ENCODE measurements around the gene RTP3.

RTP3 gene

GRCh38 chr3:46484911-46485778 lies 12.6 kb upstream of the RTP3 start:
- TF ChIP-seq, protein P1, sequence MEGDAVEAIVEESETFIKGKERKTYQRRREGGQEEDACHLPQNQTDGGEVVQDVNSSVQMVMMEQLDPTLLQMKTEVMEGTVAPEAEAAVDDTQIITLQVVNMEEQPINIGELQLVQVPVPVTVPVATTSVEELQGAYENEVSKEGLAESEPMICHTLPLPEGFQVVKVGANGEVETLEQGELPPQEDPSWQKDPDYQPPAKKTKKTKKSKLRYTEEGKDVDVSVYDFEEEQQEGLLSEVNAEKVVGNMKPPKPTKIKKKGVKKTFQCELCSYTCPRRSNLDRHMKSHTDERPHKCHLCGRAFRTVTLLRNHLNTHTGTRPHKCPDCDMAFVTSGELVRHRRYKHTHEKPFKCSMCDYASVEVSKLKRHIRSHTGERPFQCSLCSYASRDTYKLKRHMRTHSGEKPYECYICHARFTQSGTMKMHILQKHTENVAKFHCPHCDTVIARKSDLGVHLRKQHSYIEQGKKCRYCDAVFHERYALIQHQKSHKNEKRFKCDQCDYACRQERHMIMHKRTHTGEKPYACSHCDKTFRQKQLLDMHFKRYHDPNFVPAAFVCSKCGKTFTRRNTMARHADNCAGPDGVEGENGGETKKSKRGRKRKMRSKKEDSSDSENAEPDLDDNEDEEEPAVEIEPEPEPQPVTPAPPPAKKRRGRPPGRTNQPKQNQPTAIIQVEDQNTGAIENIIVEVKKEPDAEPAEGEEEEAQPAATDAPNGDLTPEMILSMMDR (IDR thresholded peaks at IDR 0.05; ENCODE audit: extremely low read depth, missing control alignments): no peak
- no peak for DNase-seq (ENCODE audit: low spot score)

GRCh38 chr3:46485779-46486175 lies 12.0 kb upstream of the RTP3 start:
- TF ChIP-seq, protein P1 (IDR thresholded peaks at IDR 0.05; ENCODE audit: extremely low read depth, missing control alignments): no peak
- no peak for DNase-seq (ENCODE audit: low spot score)

DNA sequence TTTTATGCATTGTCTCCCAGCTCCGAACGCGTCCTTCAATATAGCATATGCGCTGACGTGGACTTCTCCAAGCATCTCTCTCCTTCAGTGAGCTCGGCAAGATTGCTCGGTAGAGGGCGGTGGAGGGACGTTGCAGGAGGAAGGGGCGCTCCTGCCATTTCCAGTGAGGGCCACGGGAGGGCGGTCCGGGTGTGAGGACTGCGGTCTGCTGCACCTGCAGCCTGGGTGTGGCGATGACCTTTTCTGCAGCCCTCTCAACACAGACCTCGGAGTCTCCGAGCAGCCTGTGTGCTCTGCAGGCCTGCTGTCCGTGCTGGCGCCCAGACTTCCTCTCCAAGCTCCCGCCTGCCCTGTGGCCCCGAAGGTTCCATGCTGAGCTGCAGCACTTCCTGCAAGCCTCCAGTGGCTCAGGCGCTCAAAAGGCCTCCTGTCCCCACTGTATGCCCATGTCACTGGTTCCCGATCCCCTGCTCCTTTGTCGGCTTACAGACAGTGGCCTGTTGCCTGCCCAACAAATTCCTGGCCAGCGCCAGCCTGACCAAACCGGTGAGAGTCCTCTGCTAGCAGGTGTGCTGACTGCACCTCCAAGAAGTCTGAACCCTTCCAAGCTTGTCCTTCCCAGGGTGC lies 8.9 kb upstream of the RTP3 start:
- peak; percentile 95 for DNase-seq (ENCODE audit: low spot score)
- TF ChIP-seq, protein P1 (IDR thresholded peaks at IDR 0.05; ENCODE audit: extremely low read depth, missing control alignments): peak; percentile 100

GRCh38 chr3:46489381-46489780 lies 8.4 kb upstream of the RTP3 start:
- TF ChIP-seq, protein P1 (IDR thresholded peaks at IDR 0.05; ENCODE audit: extremely low read depth, missing control alignments): no peak
- DNase-seq (ENCODE audit: low spot score): no peak

DNA sequence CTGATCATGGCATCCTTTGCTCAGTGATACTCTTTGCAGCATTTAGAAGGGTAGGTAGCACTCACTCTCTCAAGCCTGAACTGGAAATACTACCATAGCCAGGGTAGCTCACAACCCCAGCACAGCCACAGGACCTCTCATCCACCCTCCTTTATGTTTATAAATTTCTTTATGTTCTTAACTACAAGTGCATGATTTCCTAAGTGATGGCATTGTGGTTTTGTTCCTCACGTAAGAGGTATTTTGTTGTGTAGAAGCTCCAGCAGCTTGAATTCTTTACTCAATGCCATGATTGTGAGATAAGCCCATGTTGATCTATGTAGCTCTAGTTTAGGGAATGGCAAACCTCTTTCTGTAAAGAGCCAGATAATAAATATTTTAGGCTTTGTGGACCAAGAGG lies 7.9 kb upstream of the RTP3 start:
- TF ChIP-seq, protein P1 (IDR thresholded peaks at IDR 0.05; ENCODE audit: extremely low read depth, missing control alignments): no peak
- no peak for DNase-seq (ENCODE audit: low spot score)

DNA sequence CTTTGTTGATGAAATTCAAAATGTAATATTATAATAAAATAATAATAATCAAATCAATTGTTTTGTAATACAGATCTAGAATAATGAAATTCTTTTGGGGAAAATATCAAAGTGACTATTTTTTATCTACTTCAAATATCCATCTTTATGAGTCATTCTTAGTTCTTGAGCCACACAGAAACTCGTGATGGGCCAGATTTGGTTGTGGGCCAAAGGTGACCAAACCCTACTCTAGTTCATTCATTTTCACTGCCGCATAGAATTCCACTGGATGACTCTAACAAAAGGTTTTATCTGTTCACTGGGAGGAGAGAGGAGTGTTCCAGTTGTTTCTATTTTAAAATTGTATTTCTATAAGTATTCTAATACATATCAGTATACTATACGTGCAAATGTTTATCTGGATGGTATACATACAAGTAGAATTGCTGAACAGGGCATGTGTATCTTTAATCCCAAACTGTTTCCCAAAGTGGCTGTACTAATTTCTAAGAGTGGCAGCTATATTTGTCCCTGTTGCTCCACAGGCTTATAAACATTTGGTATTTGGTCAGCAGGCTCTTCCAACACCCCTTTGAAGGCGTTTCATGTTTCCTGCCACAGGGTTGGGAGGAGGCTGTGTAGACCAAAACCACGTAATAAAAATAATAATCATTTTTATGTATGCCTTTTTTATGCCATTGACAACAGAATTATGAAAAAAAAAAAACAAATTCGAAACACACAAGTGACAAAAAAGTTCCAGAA lies 7.3 kb upstream of the RTP3 start:
- TF ChIP-seq, protein P1 (IDR thresholded peaks at IDR 0.05; ENCODE audit: extremely low read depth, missing control alignments): no peak
- DNase-seq (ENCODE audit: low spot score): no peak

Measured in GM20000 (cell line).